HG02571 (cell line): Measurements from ENCODE around the gene CCL21.

ENCODE experiments used
- ATAC-seq: cut with Tn5 transposase; IDR thresholded peaks from one replicate; pipeline ENCODE4 v1.9.1; 2021; ENCODE audit warnings: mild to moderate bottlenecking, moderate library complexity; ENCODE audit not compliant: unreplicated experiment

CCL21 gene

DNA sequence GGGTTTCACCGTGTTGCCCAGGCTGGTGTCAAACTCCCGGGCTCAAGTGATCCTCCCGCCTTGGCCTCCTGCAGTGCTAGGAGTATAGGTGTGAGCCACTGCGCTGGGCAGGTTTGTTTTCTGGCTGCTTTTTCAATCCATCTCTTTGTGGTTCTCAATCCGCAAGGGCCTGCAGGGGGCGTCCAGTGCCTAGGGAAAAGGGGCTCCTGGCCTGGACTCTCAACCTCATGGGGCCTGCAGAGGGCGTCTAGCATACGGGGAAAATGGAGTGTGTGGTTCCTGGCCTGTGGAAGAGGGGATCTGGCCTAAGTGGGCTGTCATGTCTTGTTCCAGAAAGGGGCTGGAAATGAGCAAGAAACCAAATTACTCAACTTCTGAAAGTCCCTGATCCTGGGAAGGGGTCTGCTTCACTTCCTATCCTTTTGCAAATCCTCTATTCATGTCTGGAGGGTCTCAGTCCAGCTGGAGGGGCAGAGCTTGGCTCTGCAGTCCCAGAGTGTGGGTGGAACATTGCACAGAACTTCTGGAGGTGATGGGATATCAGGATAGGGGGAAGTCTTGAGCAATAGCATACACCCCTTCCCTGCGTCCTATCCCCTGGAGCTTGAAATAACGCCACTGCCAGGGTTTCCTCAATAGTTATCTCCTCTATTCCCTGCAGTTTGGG is 34.8 kb downstream of the CCL21 start:
- ATAC-seq, result no peak

DNA sequence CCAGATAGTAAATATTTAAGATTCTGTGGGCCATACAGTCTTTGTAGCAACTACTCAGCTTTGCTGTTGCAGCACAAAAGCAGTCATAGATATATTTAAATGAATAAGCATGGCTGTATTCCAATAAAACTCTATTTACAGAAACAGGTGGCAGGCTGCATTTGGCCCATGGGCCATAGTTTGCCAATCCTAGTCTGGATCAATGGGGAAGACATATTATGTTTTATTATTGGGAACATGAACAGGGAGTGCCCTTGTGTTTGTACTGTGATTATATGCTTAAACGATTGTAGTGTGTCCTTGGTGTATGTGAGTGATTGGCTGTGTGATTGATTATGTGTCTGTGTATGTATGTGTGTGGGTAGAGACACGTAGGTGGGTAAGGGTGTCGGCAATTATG is 35.5 kb downstream of the CCL21 start:
- ATAC-seq, result no peak

DNA sequence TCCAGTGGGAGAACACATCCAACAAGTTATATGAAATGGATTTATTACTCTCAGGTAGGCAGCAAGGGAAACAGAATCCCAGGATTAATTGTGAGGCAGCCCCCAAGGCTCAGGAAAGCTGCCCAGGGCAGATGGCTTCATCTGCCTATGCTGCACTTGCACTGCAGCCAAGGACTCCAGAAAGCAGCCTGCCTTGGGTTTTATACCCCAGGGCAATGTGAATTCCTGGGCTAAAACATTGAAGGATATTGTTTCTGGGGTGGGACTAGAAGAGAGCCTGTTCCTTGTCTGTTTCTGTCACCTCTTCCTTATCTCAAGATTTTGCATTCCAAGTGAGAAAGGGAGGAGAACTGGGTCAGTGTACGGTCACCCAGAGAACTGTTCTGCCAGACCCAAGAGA is 38.6 kb downstream of the CCL21 start:
- ATAC-seq, result no peak

DNA sequence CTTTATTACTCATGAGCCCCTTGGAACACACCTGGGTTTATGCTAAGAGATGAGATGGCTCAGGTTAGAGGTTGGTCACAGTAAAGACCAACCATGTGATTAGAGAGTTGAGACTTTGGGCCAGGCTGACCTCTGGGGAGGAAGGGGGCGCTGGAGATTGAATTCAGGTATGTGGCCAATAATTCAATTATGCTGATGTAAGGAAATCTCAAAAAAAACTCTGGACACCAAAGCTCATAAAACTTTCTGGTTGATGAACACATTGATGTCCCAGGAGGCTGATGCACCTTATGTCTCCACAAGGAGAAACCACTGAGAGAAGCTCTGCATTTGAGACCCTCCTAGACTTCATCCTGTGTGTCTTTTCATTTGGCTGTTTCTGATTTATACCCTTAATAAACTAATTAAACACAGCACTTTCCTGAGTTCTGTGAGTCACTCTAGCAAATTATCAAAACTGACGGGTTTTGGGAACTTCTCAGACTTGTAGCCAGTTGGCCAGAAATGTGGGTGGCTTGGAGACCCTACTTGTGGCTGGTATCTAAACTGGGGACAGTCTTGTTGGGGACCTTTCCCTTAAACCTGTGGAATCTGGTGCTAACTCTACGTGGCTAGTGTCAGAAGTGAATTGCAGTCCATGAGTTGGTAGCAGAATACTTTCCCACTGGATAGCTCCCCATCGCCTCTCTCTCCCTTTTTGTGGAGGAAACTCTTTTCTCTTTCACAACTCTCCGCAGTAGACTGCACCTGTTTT is 40.0 kb downstream of the CCL21 start:
- ATAC-seq, result no peak

DNA sequence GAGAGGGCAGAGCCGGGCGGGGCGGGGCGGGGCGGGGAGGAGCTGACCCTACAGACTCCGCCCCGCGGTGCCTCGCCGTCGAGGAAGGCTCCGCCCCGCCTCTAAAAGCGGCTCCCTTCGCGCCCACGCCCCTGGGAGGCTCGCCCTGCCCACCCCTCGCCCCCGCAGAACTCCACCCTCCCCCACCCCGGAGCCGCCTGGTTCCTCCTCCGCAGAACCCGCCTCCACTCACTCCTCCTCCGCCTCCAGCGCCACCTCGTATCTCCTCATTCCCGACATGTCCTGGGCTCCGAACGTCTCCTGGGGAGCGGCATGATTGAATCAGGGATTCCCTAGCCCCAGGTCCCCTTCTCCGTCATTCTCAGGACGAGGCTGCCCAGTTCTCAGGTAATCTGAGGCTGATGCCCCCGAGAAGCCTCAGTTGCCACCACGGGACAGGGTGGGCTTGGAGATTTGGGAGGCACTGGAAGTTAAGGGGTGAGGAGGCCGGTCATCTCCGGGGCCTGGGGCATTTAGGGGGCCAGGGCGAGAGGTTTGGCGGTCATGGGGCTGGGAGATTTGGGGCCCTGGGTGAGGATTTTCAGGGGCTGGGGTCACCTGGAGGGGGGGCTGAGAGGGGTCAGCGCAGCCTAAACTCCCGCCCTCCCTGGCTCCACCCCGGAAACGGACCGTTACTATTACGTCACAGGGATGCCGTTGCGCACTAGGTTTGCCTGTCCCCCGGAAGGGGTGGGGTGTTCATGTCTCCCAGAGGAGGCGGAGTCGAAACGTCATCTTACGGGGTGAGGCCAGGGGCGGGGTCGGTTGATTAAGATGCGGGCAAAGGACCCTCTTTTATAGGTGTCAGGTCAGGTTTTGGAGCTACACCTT is 44.3 kb downstream of the CCL21 start:
- ATAC-seq, result peak; percentile 64

DNA sequence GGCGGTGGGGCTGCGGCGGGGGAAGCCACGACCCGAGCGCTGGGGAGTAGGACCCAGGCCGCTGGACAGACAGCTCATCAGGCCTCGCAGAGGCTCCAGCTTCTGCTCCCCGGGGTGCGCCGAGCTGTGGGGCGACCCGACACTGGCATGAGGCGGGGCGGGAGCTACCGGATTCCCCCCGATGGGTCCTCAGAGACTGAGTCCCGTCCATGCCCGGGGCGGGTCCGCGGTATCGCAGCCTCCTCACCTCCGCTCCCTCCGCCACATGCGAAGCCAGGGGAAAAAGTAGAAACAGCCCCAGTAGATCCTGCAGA is 44.9 kb downstream of the CCL21 start:
- ATAC-seq, result no peak

DNA sequence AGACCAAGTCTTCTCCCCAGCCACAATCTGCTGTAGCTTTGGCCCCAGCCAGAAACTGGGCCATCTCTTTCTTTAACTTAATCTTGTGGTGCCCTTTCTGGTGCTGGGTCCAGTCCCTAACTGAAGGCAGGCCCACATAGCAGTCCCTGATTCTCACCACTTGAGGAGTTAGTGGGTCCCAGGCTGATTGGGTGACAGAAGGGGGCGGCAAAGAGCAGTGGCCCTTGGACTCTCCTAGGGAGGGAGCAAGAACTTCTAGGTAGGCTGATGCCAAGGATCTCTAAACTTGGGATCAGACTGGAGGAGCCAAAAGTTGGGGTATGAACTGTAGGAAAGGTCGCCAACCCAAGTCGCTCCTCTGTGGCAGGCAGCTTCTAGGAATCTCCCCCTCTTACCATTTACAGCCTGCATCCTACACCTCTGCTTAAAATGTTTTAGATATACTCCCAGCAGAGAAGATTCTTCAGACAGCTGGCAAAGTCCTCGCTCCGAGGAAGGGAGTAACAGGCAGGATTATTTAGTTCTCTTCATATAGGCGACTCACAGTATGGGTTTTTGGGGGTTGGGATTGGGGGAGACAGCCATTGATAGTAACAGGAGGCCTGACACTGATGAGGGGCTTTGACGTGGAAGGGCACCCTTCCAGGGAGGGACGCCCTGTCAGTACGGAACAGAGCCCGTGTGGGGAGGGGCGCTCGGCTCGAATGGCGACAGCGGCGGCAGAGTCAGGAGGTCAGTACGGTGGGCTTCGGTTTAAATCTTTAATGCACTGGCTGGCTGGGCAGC is 45.5 kb downstream of the CCL21 start:
- peak; percentile 62 for ATAC-seq

DNA sequence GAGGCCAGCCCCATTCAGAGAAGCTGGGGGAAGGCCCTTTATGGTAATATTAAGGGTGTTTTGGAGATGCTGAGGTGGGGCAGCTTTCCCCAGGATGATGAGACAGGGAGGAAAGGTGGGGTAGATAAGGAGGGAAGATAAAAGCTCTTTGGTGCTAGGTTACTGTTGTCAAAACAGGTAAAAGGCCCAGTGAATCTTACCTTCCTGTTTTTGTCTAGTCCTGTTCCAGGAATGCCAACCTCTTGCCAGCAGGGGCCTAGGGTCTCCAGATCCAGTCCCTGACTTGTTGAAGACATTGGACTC is 46.7 kb downstream of the CCL21 start:
- no peak for ATAC-seq

DNA sequence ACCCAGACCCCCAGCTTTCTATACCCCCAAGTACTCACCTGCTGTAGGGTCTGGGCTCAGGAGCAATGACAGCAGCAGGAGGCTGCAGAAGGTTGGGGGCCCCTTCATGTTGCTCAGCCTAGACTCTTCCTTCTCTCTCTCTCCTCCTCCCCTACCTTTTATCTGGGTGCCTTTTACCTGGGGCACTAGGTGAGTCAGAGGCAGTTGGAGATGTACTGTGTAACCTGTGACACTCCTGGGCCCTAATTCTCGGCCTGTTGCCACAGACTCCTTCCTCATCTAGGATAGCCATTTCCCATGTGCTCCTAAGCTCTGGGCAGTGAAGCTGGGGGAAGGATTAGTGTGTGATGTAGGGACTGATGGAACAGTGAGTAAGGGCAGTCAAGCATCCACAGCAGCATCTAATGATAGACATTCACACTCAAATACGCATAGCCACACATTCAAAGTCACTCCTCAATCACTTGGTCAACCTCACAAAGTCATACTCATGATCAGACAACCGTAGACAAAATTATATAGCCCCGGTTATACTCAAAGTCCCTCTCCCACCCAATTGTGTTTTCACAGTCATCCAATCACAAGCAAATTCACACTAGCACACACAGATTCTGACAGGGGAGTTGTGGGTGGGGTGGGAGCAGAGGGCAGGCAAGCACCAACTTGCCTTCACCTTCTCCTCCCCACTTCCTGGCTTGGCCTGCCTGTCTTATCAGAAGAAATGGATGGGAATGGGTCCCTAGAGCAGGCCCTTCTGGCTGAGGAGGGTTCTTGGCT is 47.2 kb downstream of the CCL21 start, which contains the start of gene CCL27:
Gene CCL27 (minus strand): TSS at position 132 of the 777 bp plus-strand sequence. CDS start 24 bp downstream, at position 108.
- no peak for ATAC-seq

DNA sequence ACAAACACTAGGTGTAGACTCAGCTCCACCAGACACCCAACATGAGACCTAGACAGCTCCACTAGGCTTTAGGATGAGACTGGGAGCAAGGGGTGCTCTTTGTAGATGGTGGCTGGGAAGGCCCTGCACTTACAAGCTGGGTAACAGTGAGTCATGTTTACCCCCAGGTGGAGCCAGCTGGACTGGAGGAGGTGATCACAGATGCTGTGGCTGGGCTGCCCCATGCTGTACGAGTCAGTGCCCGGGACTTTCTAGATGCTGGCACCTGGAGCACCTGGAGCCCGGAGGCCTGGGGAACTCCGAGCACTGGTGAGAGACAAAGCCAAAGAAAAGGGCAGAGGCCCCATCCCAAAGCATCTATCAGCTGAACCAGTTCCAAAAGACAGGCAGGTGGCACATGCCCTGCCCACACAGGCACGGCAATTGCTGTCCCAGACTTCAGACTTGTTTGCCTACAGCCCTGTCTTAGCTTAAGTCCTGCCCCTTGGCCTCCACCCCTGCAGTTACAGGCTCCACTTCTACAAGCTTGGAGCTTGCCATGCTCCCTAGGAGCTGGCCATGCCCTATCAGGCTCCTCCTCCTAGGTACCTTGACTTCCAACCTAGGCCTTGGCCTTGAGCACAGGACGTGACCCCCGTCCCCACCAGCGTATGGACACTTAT is 50.2 kb downstream of the CCL21 start:
- no peak for ATAC-seq
